Activated CD8-positive, alpha-beta memory T cell treated with anti-CD3 and anti-CD28 coated beads for 4 hours (primary cell): ENCODE data around the gene OMG.
"Not testable (repeated sequence)": the region's sequence is repeated elsewhere in the genome, so short reads cannot be mapped to it uniquely, and the experiment has no call there.

Source experiments
- DNase-seq, 2 donors: peaks; one replicate each; pipeline ENCODE4 v3.0.0-alpha.2; 2020; ENCODE audit warnings: low read depth in 2 of 2

The OMG gene

GRCh38 chr17:31262923-31263322 is 34.1 kb downstream of the OMG start:
- not testable (repeated sequence) for DNase-seq

- no peak for DNase-seq
These were observed 35.4 kb downstream of the OMG start for GRCh38 chr17:31261601-31262000.

DNA sequence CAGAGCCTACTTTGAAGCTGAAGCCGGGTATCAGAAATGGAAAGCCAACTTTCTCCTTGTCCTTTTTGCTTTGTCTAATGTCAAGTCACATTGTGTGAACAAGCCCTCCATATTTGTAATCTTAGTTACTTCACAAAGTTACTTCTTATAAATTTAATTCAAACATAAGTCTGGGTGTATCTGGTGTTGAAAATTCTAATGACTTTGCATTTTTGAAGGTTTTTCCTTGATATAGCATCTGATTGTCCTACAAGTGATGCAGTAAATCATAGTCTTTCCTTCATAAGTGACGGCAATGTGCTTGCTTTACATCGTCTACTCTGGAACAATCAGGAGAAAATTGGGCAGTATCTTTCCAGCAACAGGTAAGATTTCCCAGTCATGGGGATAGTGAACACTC is 36.9 kb downstream of the OMG start:
- no peak for DNase-seq

- no peak for DNase-seq
These were observed 40.1 kb downstream of the OMG start for GRCh38 chr17:31256936-31257335.

- no peak for DNase-seq
These were observed 42.4 kb downstream of the OMG start for GRCh38 chr17:31254654-31255053.

GRCh38 chr17:31252741-31253140 is 44.3 kb downstream of the OMG start:
- DNase-seq, result no peak

- no peak for DNase-seq
These were observed 45.1 kb downstream of the OMG start for GRCh38 chr17:31251970-31252328.

- DNase-seq, result no peak
These were observed 45.7 kb downstream of the OMG start for GRCh38 chr17:31251105-31251969.

GRCh38 chr17:31250229-31250628 is 46.8 kb downstream of the OMG start:
- DNase-seq, result no peak

DNA sequence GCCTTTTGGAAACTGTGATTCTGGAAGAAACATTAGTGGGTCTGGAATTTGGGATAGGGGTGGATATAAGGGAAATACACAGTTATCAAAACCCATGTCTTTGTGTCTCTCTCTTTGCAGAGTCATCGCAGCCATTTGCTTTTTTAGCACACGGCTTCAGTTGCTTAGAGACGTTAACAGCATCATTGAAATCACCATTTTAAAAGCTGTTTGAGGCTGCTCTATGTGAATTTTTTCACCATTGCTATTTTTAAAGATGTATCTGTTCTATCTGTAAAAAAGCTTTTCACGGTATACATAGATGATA is 47.3 kb downstream of the OMG start:
- DNase-seq, result no peak

DNA sequence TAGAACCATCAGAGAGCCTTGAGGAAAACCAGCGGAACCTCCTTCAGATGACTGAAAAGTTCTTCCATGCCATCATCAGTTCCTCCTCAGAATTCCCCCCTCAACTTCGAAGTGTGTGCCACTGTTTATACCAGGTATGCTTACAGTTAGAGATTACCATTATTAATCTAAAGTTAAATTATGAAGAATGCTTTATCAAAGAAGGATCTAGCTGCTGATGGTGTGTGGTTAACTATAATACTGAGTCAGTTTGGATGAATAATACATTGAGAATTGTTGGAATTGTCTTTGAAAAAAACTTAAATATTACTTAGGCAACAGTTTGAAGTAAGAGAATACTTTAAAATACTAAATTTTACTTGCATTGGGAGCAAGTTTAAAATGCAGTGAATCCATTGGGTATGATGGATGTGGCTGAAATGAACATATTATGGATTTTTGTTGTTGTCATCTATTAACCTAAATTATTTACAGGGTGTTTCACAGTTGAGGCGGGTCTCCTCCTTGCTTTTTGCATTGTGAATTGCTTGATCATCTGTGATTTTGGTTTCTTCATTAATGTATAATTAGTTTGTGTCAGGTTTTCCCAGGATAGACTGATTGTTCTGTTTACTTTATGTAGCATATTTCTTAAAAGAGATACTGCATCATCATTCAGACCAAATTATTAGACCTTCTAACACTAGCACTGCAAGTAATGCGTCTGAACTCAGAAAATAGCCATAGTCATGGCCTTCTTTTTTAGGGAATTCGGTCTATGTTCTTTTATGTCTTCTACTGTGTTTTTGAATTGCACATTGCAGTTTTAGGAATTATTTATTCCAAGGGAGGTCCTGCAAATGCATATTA is 47.8 kb downstream of the OMG start:
- DNase-seq, result no peak
